Measurements from ENCODE around the gene HCRT. TPM values are rescaled to one million over a fixed set of nuclear protein-coding genes. Genes with fewer than 3 reads are reported as not detected.

Gene HCRT
- total RNA-seq, 1 experiment from 2014 or later, result not detected

DNA sequence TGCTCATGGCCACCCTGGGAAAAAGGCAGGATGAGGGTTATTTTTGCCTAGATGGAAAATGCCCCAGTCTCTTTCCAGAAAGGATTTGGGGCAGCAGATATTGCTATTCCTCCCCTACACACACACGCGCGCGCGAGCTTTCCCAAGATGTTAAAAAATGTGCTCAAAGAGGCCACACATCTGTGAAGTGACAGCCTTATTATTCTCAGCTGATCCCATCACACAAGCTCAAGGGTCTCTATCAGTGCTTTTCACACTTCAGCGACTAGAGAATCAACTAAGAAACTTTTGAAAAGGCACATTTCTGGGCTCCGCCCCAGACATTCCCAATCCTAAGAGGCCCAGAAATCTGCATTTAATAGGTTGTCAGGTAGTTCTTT, 24.7 kb downstream of the HCRT start:
- CTCF ChIA-PET, result no interaction called here
- Histone ChIP-seq H3K9me2 (replicated peaks; ENCODE audit: low read length) (no peaks in the 10 kb centered on the region), H3K36me3 (ENCODE audit: low read depth, low read length) (no peaks in the 10 kb centered on the region), H3K27me3 (ENCODE audit: low read length) (no peaks in the 10 kb centered on the region), H4K20me1 (ENCODE audit: low read length) (no peaks in the 10 kb centered on the region), H3K27ac (ENCODE audit: low read length) (no peak overlapping the region), H3K9me3 (ENCODE audit: low read length) (no peaks in the 10 kb centered on the region), H3K4me1 (ENCODE audit: insufficient read depth, low read length) (no peaks in the 10 kb centered on the region), H3K79me2 (ENCODE audit: low read length) (no peaks in the 10 kb centered on the region), H3K9ac (ENCODE audit: low read length) (no peak overlapping the region), H3K4me3 (ENCODE audit: low read length) (no peak overlapping the region), H3F3A (ENCODE audit: low read length, unreplicated experiment) (no peaks in the 10 kb centered on the region), H3K4me2 (ENCODE audit: low read length) (no peak overlapping the region), H2AFZ (ENCODE audit: low read length) (no peak overlapping the region)
- intact Hi-C loops (cut with micrococcal nuclease), result no loop called here
- BruUV-seq (replicated peaks), result no TSS peak
- POLR2A ChIA-PET (ENCODE audit: unreplicated experiment), result no interaction called here
- DNase-seq (no peak), ATAC-seq (no peak)
- TF ChIP-seq EZH2phosphoT487 (IDR thresholded peaks at IDR 0.05; ENCODE audit: borderline replicate concordance, low read length) (no peak), EZH2 (IDR thresholded peaks at IDR 0.05; ENCODE audit: low read length, unreplicated experiment) (no peak)
- TF ChIP-seq, protein P1, sequence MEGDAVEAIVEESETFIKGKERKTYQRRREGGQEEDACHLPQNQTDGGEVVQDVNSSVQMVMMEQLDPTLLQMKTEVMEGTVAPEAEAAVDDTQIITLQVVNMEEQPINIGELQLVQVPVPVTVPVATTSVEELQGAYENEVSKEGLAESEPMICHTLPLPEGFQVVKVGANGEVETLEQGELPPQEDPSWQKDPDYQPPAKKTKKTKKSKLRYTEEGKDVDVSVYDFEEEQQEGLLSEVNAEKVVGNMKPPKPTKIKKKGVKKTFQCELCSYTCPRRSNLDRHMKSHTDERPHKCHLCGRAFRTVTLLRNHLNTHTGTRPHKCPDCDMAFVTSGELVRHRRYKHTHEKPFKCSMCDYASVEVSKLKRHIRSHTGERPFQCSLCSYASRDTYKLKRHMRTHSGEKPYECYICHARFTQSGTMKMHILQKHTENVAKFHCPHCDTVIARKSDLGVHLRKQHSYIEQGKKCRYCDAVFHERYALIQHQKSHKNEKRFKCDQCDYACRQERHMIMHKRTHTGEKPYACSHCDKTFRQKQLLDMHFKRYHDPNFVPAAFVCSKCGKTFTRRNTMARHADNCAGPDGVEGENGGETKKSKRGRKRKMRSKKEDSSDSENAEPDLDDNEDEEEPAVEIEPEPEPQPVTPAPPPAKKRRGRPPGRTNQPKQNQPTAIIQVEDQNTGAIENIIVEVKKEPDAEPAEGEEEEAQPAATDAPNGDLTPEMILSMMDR (conservative IDR thresholded peaks at IDR 0.05; ENCODE audit: low read depth, low read length), result no peak

DNA sequence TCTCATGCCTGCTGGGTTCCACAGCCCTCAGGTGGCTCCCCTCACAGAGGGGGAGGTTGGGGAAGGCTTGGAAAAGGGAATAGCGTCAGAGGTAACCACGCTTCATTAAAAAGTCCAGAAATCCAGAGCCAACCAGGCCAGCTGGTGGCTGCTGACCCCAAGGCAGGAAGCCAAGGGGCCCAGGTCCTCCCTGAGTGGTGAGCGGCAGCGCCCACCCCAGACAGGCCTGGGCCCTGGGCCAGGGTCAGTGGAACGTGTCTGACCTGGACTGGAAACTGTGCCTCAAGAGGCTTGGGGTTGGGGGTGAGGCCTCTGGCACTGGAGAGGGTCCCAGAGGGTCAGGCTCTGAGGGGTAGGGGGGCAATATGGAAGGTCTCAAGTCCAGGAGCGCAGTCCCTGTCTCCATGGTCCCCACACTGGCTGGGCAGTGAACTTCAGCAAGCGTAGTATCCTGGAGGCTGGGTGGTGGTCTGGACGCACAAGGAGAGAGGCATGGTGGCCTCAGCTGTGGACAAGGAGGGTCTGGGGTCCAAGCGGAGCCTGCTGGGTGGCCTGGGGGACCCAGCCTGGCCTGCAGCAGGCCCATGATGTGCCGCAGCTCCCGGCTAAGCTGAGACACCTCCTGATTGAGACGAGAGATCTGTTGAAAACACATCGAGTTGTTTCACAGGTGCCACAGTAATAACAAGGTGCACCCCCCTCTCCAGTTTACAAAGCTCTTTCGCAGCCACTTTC, 25.3 kb downstream of the HCRT start:
- ATAC-seq (no peak), DNase-seq (no peak)
- Histone ChIP-seq H4K20me1 (ENCODE audit: low read length) (no peaks in the 10 kb centered on the region), H3K9me3 (ENCODE audit: low read length) (no peaks in the 10 kb centered on the region), H3K9me2 (replicated peaks; ENCODE audit: low read length) (no peaks in the 10 kb centered on the region), H3K9ac (ENCODE audit: low read length) (no peak overlapping the region), H3F3A (ENCODE audit: low read length, unreplicated experiment) (no peaks in the 10 kb centered on the region), H3K79me2 (ENCODE audit: low read length) (no peaks in the 10 kb centered on the region), H3K27me3 (ENCODE audit: low read length) (no peaks in the 10 kb centered on the region), H3K4me2 (ENCODE audit: low read length) (no peak overlapping the region), H3K36me3 (ENCODE audit: low read depth, low read length) (no peaks in the 10 kb centered on the region), H3K4me3 (ENCODE audit: low read length) (no peak overlapping the region), H3K27ac (ENCODE audit: low read length) (no peak overlapping the region), H3K4me1 (ENCODE audit: insufficient read depth, low read length) (no peaks in the 10 kb centered on the region), H2AFZ (ENCODE audit: low read length) (no peak overlapping the region)
- intact Hi-C loops (cut with micrococcal nuclease), result no loop called here
- no TSS peak for BruUV-seq (replicated peaks)
- TF ChIP-seq EZH2phosphoT487 (IDR thresholded peaks at IDR 0.05; ENCODE audit: borderline replicate concordance, low read length), result no peak
- TF ChIP-seq, protein P1 (conservative IDR thresholded peaks at IDR 0.05; ENCODE audit: low read depth, low read length), result no peak
- TF ChIP-seq EZH2 (IDR thresholded peaks at IDR 0.05; ENCODE audit: low read length, unreplicated experiment), result no peak
- ChIA-PET POLR2A (ENCODE audit: unreplicated experiment) (no interaction called here), CTCF (no interaction called here)

DNA sequence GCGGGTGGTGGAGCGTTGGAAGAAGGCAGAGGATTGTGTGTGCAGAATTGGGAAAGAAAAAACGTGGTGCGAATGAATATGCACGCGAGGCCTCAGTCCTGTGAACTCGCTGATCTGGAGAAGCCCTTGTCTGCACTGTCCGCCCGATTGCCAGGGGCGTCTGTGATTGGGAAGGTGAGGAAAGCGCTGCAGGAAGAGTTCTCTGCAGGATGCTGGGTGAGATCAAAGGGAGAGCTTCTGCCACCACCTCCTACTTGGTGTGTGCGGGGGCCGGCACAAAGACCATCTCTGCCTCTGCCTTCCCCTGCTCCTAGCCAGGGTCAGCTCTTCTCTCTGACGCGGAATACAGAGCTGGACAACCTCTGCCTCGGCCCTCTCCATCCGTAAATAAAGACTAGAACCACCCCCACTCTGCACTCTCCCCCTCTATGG, 29.6 kb downstream of the HCRT start:
- no peak overlapping the region for H3K9ac ChIP-seq (ENCODE audit: low read length)
- ChIA-PET POLR2A (ENCODE audit: unreplicated experiment) (no interaction called here), CTCF (no interaction called here)
- H3K9me3 ChIP-seq (ENCODE audit: low read length), result no peaks in the 10 kb centered on the region
- no peak overlapping the region for H3K4me3 ChIP-seq (ENCODE audit: low read length)
- H3K27ac ChIP-seq (ENCODE audit: low read length), result no peak overlapping the region
- BruUV-seq (replicated peaks), result no TSS peak
- H3K27me3 ChIP-seq (ENCODE audit: low read length), result no peaks in the 10 kb centered on the region
- ATAC-seq, result no peak
- no peaks in the 10 kb centered on the region for H3K4me1 ChIP-seq (ENCODE audit: insufficient read depth, low read length)
- H3K4me2 ChIP-seq (ENCODE audit: low read length), result no peak overlapping the region
- no peaks in the 10 kb centered on the region for H3K79me2 ChIP-seq (ENCODE audit: low read length)
- TF ChIP-seq, protein P1 (conservative IDR thresholded peaks at IDR 0.05; ENCODE audit: low read depth, low read length), result no peak
- TF ChIP-seq EZH2phosphoT487 (IDR thresholded peaks at IDR 0.05; ENCODE audit: borderline replicate concordance, low read length), result no peak
- no peak for TF ChIP-seq EZH2 (IDR thresholded peaks at IDR 0.05; ENCODE audit: low read length, unreplicated experiment)
- DNase-seq, result no peak
- no peaks in the 10 kb centered on the region for H3K9me2 ChIP-seq (replicated peaks; ENCODE audit: low read length)
- H2AFZ ChIP-seq (ENCODE audit: low read length), result no peak overlapping the region
- H3K36me3 ChIP-seq (ENCODE audit: low read depth, low read length), result no peaks in the 10 kb centered on the region
- no peaks in the 10 kb centered on the region for H4K20me1 ChIP-seq (ENCODE audit: low read length)
- no peaks in the 10 kb centered on the region for H3F3A ChIP-seq (ENCODE audit: low read length, unreplicated experiment)
- intact Hi-C loops (cut with micrococcal nuclease), result no loop called here
